B cell (primary cell): ENCODE measurements around the gene FAHD1. TPM values are rescaled to one million over a fixed set of nuclear protein-coding genes. Genes with fewer than 3 reads are reported as not detected.

Experiments used
- ATAC-seq: fragments of 200-7000 bp; cut with Tn5 transposase; one replicate; pipeline ENCODE4 v1.10.0; 2021; ENCODE audit warnings: low read depth, mild to moderate bottlenecking, moderate number of reproducible peaks, moderate library complexity
- CTCF ChIA-PET: fragments of 350-600 bp; sonication (Branson Sonifier 250); formaldehyde crosslinking; loops from one replicate; lab custom pipeline; 2021; ENCODE audit warnings: antibody characterized with exemption, inconsistent platforms; lab: Charles Lee
- POLR2A ChIA-PET: fragments of 350-600 bp; sonication (Branson Sonifier 250); formaldehyde crosslinking; loops from one replicate; lab custom pipeline; 2021; ENCODE audit warnings: antibody characterized with exemption; lab: Charles Lee
- DNase-seq: peaks from one replicate; pipeline ENCODE4 v3.0.0; 2013
- H2AFZ ChIP-seq: 2 replicates; pipeline ENCODE4 v1.6.1; 2012; ENCODE audit warnings: mild to moderate bottlenecking, low read depth, low read length; ENCODE audit not compliant: insufficient read depth, poor library complexity, severe bottlenecking
- H3K27ac ChIP-seq, 2 donors: 1 replicate in 1 of 2; 2 replicates in 1 of 2; pipeline ENCODE4 v1.5.1; 2012 to 2013; ENCODE audit warnings: low read length in 2 of 2, mild to moderate bottlenecking in 2 of 2, moderate library complexity in 1 of 2
- H3K27me3 ChIP-seq, 4 experiments: fragments of 200-600 bp in 1 of 4; sonication (generic) in 1 of 4; replicated peaks in 1 of 4; 1 replicate in 2 of 4; 2 replicates in 2 of 4; pipeline versions ENCODE4 v1.6.1 to v1.7.0; 2013 to 2016; ENCODE audit warnings: low read length in 3 of 4, mild to moderate bottlenecking in 2 of 4, mixed read lengths in 1 of 4, moderate library complexity in 1 of 4; ENCODE audit not compliant: insufficient read depth in 4 of 4, control insufficient read depth in 3 of 4; ENCODE audit errors: control extremely low read depth in 1 of 4
- H3K36me3 ChIP-seq, 2 experiments: replicated peaks in 1 of 2; 1 replicate in 1 of 2; 2 replicates in 1 of 2; pipeline versions ENCODE4 v1.6.1 to v1.7.1; 2013; ENCODE audit warnings: low read length in 1 of 2; ENCODE audit not compliant: insufficient read depth in 2 of 2, control insufficient read depth in 1 of 2; ENCODE audit errors: control extremely low read depth in 1 of 2, extremely low read depth in 1 of 2
- H3K4me1 ChIP-seq, 2 donors: fragments of 200-600 bp in 1 of 2; sonication (generic) in 1 of 2; 1 replicate in 1 of 2; 2 replicates in 1 of 2; pipeline versions ENCODE4 v1.5.1 to v1.6.1; 2013 to 2017; ENCODE audit warnings: low read length in 2 of 2; ENCODE audit not compliant: control insufficient read depth in 2 of 2, insufficient read depth in 2 of 2
- H3K4me2 ChIP-seq: replicated peaks from 2 replicates; pipeline ENCODE3; 2012; ENCODE audit warnings: mild to moderate bottlenecking, low read depth, low read length; ENCODE audit not compliant: poor library complexity, severe bottlenecking
- H3K4me3 ChIP-seq, 5 experiments: fragments of 200-600 bp in 1 of 5; sonication (generic) in 1 of 5; 1 replicate in 3 of 5; 2 replicates in 2 of 5; pipeline versions ENCODE4 v1.5.1 to v1.7.0; 2011 to 2016; ENCODE audit warnings: low read length in 4 of 5, mild to moderate bottlenecking in 4 of 5, low read depth in 2 of 5, control low read depth in 1 of 5, moderate library complexity in 1 of 5; ENCODE audit not compliant: insufficient read depth in 1 of 5; ENCODE audit errors: control extremely low read depth in 1 of 5, extremely low read depth in 1 of 5
- H3K79me2 ChIP-seq: fragments of 200-600 bp; sonication (generic); one replicate; pipeline ENCODE4 v1.6.0; 2016; ENCODE audit warnings: low read length; ENCODE audit not compliant: control insufficient read depth, insufficient read depth
- H3K9ac ChIP-seq: fragments of 200-600 bp; sonication (generic); 2 replicates; pipeline ENCODE4 v1.6.1; 2017; ENCODE audit warnings: mild to moderate bottlenecking, low read length, moderate library complexity
- H3K9me3 ChIP-seq, 3 donors: one replicate each; pipeline versions ENCODE4 v1.6.1 to v1.7.1; 2013; ENCODE audit warnings: low read length in 2 of 3; ENCODE audit not compliant: control insufficient read depth in 2 of 3, insufficient read depth in 1 of 3; ENCODE audit errors: control extremely low read depth in 1 of 3
- H4K20me1 ChIP-seq: 2 replicates; pipeline ENCODE4 v1.6.0; 2012; ENCODE audit warnings: mild to moderate bottlenecking, low read length; ENCODE audit not compliant: insufficient read depth, control insufficient read depth, poor library complexity, severe bottlenecking
- H3K27ac Mint-ChIP-seq: one replicate; pipeline ENCODE4 v1.8.0; 2021; ENCODE audit warnings: mixed read lengths
- H3K27me3 Mint-ChIP-seq: one replicate; pipeline ENCODE4 v1.8.0; 2021; ENCODE audit warnings: mixed read lengths
- H3K4me1 Mint-ChIP-seq: one replicate; pipeline ENCODE4 v1.8.0; 2021; ENCODE audit warnings: mixed read lengths
- H3K4me3 Mint-ChIP-seq: one replicate; pipeline ENCODE4 v1.8.0; 2021; ENCODE audit warnings: mixed read lengths
- H3K9me3 Mint-ChIP-seq: one replicate; pipeline ENCODE4 v1.8.0; 2022; ENCODE audit warnings: mixed read lengths; ENCODE audit not compliant: insufficient read depth
- EZH2 ChIP-seq: IDR thresholded peaks from 2 replicates; pipeline ENCODE4 v1.6.1; 2012; ENCODE audit warnings: borderline replicate concordance, low read depth, mild to moderate bottlenecking, moderate library complexity, low read length; ENCODE audit not compliant: insufficient read depth, poor library complexity, severe bottlenecking
- WGBS: methylation state at CpG from one replicate; pipeline ENCODE4 v1.1.5; 2013; ENCODE audit warnings: missing lambda C conversion rate; ENCODE audit not compliant: insufficient coverage; 5-methylcytosine and 5-hydroxymethylcytosine counted together
- intact Hi-C: fragments of 100-400 bp; cut with micrococcal nuclease; formaldehyde crosslinking; loops from one replicate; pipeline ENCODE4 v1.10.0; 2022
- polyA plus RNA-seq: library from polyadenylated mRNA; depleted of rRNA; stranded (reverse); fragments of >200 nt; gene quantifications from 2 replicates; pipeline ENCODE4 v1.2.3, GENCODE V29; 2012
- total RNA-seq, 2 donors: library from RNA; stranded (reverse); fragments of 120-200 nt in 1 of 2; gene quantifications; 1 replicate in 1 of 2; 2 replicates in 1 of 2; pipeline versions ENCODE4 v1.2.3 to v1.2.4, GENCODE V29; 2013 to 2022
- TF ChIP-seq, protein P1 (sequence below): fragments of 200-600 bp; IDR thresholded peaks from one replicate; pipeline ENCODE4 v1.8.0; 2022; ENCODE audit warnings: antibody characterized with exemption, mild to moderate bottlenecking

The FAHD1 gene
- total and polyA plus RNA-seq, 2 donors (not counting 1 experiment from before 2014, with no cell fraction given): 11.0 to 14.5 TPM

DNA sequence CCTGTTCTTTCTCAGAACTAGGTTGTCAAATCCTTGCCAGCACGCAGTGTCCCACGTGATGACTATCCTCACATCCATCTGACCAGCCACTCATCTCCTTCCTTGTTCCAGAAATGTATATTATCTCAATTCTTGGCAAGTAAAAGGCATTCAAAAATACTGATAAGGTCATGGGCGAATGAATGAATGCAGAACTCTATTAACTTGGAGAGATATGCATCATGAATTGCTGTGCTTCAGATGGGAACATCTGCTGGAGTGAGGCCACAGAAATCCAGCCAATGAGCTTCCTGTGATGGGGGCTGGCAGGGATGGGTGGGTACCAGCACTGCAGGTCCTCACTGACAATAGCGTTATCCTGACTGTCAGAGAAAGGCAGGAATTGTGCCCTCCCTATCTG, 19.0 kb downstream of the FAHD1 start:
- no peak overlapping the region for H2AFZ ChIP-seq
- H3K79me2 ChIP-seq: no peaks in the 10 kb centered on the region
- TF ChIP-seq EZH2: no peak
- TF ChIP-seq, protein P1, sequence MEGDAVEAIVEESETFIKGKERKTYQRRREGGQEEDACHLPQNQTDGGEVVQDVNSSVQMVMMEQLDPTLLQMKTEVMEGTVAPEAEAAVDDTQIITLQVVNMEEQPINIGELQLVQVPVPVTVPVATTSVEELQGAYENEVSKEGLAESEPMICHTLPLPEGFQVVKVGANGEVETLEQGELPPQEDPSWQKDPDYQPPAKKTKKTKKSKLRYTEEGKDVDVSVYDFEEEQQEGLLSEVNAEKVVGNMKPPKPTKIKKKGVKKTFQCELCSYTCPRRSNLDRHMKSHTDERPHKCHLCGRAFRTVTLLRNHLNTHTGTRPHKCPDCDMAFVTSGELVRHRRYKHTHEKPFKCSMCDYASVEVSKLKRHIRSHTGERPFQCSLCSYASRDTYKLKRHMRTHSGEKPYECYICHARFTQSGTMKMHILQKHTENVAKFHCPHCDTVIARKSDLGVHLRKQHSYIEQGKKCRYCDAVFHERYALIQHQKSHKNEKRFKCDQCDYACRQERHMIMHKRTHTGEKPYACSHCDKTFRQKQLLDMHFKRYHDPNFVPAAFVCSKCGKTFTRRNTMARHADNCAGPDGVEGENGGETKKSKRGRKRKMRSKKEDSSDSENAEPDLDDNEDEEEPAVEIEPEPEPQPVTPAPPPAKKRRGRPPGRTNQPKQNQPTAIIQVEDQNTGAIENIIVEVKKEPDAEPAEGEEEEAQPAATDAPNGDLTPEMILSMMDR: no peak
- Mint-ChIP-seq H3K4me1 (no peaks in the 10 kb centered on the region), H3K4me3 (no peak overlapping the region), H3K27ac (no peak overlapping the region), H3K9me3 (no peaks in the 10 kb centered on the region), H3K27me3 (peaks cover 18% of the 10 kb centered on the region)
- intact Hi-C loops: no loop called here
- H3K27ac ChIP-seq: no peak overlapping the region
- H3K4me3 ChIP-seq: no peak overlapping the region
- POLR2A ChIA-PET: interaction anchor here (0.6 kb wide), 1 partner anchor 594 kb away, joined by 3 read pairs; no protein-coding TSS in a partner anchor
- no peaks in the 10 kb centered on the region for H3K9me3 ChIP-seq
- CTCF ChIA-PET: no interaction called here
- H3K4me2 ChIP-seq: no peak overlapping the region
- WGBS: 88% methylated on average over 2 of the region's 4 CpGs
- no peaks in the 10 kb centered on the region for H3K36me3 ChIP-seq
- H3K4me1 ChIP-seq: no peaks in the 10 kb centered on the region
- ATAC-seq (no peak), DNase-seq (no peak)
- H3K9ac ChIP-seq: no peak overlapping the region
- no peaks in the 10 kb centered on the region for H4K20me1 ChIP-seq
- peaks cover 0 to 4% (median 1%) of the 10 kb centered on the region in 4 experiments for H3K27me3 ChIP-seq

DNA sequence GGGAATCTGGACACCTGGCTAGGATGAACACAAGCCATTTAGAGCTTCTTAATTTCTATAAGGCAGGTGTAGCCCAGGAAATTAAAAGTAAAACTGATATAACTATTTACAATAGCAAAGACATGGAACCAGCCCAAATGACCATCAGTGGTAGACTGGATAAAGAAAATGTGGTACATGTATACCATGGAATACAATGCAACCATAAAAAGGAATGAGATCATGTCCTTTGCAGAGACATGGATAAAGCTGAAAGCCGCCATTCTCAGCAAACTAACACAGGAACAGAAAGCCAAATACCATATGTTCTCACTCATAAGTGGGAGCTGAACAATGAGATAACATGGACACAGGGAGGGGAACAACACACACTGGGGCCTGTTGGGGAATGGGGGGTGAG, 19.4 kb downstream of the FAHD1 start:
- POLR2A ChIA-PET: interaction anchor here (0.6 kb wide), 1 partner anchor 595 kb away, joined by 3 read pairs; no protein-coding TSS in a partner anchor

More for the DNA sequence above, 19.4 kb downstream of the FAHD1 start:
- no peak for DNase-seq
- Histone ChIP-seq H3K4me2 (no peak overlapping the region), H3K9ac (no peak overlapping the region), H3K27ac (no peak overlapping the region), H2AFZ (no peak overlapping the region), H3K36me3 (no peaks in the 10 kb centered on the region), H3K9me3 (no peaks in the 10 kb centered on the region), H3K79me2 (no peaks in the 10 kb centered on the region), H3K4me3 (no peak overlapping the region), H3K27me3 (peaks cover 0 to 4% (median 1%) of the 10 kb centered on the region in 4 experiments), H3K4me1 (no peaks in the 10 kb centered on the region), H4K20me1 (no peaks in the 10 kb centered on the region)
- CTCF ChIA-PET: no interaction called here
- H3K4me1 Mint-ChIP-seq: no peaks in the 10 kb centered on the region
- intact Hi-C loops: no loop called here
- peaks cover 22% of the 10 kb centered on the region for H3K27me3 Mint-ChIP-seq
- H3K9me3 Mint-ChIP-seq: no peaks in the 10 kb centered on the region
- H3K27ac Mint-ChIP-seq: no peak overlapping the region
- TF ChIP-seq, protein P1: no peak
- no peak for TF ChIP-seq EZH2
- no peak overlapping the region for H3K4me3 Mint-ChIP-seq
- no peak for ATAC-seq
- no CpG with 5 or more reads among the region's 1 CpG for WGBS
